Measurements from ENCODE around the gene DCXR.

DCXR gene

DNA sequence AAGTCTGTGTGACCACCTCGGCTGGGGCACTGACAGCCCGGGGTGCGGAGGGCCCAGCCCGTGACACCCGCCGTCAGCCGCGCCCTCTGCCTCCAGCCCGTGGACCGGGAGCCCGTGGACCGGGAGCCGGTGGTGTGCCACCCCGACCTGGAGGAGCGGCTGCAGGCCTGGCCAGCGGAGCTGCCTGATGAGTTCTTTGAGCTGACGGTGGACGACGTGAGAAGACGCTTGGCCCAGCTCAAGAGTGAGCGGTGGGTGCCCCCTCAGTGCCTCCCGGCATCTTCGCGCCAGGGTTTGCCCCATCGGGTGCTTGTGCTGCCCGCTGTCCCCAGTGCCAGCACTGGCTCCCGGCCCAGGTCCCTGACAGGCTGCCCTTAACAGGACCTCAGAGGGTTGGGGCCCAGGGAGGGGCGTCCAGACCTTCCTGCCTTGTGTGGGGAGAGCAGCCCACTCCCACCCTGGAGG lies 28.5 kb downstream of the DCXR start:
- no peak for DNase-seq

DNA sequence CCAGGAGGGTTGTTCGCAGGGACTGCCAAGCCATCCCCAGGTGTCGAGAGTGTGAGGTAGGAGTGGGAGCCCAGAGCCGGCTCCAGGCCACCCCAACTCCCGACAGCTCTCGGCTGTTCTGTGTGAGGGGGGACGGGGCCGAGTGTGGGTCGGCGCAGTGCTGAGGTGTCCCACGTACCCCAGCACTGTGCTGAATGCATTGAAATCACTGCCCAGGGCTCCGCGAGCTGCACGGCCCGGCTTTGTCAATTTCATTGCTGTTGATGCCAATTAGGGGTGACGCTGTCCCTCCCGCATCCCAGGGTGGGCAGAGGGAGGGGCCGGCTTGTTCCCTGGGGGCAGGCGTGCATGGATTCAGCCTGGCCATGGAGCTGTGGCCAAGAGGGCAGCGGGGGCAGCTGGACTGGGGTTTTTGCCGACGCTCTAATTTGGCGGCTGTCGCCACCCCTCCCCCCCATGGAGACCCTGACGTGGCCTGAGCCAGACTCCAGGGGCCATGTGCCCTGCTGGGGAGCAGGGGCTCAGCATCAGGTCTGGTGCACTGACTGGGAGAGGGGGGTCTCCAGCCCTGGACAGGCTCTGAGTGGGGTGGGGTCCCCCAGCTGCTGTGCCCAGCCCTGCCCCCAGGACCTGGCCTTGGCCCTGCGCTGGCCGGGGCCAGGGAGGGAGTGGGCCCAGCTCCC lies 29.1 kb downstream of the DCXR start:
- no peak for DNase-seq

DNA sequence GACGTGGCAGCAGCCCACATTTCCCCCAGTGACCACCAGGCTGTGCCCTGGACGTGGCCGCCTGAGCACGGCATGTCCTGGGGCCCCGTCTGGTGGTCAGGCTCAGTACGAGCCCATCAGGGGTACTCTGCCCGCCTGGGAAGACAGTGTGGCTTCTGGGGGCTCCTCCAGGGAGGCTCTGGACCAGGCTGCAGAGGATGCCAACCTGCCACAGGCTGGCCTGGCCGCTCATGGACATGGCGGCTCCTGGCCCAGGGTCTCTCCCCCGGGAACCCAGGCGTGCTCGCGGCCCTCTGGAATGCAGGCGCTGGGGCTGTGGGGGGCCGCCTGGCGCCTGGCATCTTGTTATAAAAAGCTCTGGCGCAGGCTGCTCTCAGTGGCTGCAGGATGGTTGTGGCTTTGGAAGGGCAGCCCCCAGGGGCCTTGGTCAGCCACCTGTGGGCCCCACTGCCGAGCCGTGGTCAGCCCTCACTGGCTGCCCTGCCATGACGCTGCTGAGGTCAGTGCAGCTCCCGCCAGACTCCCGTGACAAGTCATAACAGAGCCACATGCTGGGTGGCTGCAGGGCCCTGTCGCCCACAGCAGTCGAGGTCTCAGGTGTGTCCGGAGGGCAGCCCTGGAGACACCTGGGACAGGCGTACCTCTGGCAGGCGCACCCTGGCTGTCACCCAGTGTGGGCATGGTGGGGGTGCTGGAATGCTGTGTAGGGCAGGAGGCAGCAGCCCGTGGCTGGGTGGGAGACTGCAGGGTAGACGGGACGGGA lies 29.8 kb downstream of the DCXR start:
- no peak for DNase-seq

DNA sequence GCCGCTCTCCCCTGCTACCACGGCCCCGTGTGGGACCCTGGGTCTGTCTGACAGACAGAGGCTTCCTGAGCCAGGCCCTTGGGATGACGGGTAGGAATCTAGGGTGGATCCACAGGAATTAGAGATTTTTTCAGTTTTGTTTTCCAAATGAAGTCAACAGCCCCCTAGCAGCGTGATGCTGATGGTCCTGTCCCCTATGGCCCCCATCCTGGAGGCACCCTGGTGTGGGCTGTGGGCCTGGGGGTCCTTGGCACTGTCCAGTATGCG lies 30.3 kb downstream of the DCXR start:
- no peak for DNase-seq

DNA sequence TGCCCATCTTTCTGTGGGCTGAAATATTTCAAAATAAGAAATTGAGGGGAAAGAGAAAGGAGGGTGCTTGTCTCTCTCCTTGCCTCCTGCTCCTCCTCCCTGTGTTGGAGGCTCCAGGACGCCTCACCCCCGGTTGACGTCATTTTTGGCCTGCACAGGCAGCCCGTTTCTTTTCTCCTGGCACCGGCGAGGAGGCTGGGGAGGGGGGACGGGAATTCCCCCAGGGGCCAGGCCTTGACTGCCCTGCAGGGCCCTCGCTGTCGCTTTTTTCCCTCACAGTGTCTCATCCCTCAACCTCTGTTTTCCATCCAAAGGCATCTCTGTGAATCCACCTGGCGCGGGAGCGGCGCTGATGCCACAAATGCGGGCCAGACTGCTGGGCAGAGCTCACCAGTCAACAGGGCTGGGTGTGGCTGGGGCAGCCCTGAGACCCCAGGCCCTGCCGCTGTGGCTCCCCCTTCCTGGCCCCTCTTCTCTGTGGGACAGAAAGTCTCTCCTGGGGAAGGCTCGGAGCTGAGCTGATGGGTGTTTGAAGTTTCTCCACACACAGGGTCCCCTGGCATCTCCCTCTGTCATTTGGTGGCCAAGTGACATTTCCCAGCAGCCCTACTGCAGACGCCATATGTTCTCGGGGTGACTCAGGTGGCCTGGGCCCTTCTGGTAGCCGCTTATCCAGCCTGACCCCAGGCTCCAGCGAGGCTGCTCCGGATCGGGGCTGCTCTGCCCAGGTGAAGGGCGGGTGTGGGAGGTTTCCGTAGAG lies 30.8 kb downstream of the DCXR start:
- DNase-seq: no peak

DNA sequence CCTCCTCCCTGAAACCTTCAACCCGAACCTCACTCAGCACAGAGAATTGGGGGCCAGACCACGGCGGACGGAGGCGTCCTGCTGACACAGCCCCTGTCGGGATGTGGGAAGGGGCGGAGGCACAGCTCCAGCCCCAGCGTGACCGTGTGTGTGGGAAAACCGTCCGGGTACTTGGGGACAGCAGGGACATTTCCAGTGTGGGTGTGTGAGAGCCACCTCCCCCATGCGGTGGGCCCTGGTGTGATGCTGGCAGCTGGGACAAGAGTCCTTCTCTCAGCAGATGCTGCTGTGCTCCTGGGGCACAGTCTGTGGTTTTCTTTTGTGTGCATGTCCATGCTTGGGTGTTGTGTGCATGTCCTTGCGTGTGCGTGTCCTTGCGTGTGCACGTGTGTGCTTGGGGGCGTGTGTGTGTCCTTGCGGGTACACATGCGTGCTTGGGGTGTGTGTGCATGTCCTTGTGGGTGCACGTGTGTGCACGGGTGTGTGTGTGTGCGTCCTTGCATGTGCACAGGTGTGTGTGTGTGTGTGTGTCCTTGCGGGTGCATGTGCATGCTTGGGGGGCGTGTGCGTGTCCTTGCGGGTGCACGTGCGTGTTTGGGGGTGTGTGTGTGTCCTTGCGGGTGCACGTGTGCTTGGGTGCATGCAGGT lies 31.7 kb downstream of the DCXR start:
- no peak for DNase-seq

DNA sequence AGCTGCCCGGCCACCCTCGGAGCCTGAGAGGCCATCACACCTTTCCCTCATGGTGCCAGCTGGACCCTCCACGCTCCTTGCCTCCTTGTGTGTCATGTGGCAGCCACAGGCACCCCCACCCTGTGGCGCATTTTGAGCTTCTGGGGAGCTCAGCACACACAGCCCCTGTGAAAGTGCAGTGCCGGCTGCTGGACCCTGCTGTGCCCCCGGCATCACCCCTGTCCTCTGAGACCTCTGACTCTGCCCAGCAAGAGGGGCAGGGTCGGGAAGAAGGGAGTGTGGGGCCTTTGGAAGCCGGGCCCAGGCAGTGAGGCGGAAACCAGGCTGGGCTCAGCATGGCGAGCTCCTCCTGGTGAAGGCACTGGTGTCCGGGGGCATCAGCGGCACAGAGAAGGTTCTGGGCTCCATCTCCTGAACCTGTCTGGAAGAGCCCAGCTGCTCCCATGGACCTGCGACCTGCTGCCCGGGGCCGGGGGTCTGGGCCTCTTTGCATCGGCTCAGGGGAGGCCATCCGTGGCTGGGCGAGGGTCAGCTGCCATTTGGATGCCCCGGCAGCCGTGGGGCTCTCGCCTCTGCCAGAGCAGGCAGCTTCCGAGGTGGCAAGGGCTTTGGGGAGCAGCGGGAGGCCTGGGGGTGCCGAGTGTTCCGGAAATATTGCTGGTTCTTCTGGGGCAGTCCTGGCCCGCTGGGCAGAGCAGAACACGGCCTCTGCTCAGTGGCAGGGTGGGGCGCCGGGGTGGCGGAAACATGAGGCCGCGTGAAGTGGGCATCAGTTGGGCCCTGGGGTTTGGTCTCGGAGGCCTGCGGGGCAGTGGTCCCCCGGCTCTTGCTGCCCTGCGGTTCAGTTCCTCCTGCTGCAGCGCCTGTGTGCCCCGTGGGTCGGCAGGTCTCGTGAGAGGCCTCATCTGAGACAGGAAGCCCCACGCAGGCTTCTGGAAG lies 32.7 kb downstream of the DCXR start:
- DNase-seq: no peak

DNA sequence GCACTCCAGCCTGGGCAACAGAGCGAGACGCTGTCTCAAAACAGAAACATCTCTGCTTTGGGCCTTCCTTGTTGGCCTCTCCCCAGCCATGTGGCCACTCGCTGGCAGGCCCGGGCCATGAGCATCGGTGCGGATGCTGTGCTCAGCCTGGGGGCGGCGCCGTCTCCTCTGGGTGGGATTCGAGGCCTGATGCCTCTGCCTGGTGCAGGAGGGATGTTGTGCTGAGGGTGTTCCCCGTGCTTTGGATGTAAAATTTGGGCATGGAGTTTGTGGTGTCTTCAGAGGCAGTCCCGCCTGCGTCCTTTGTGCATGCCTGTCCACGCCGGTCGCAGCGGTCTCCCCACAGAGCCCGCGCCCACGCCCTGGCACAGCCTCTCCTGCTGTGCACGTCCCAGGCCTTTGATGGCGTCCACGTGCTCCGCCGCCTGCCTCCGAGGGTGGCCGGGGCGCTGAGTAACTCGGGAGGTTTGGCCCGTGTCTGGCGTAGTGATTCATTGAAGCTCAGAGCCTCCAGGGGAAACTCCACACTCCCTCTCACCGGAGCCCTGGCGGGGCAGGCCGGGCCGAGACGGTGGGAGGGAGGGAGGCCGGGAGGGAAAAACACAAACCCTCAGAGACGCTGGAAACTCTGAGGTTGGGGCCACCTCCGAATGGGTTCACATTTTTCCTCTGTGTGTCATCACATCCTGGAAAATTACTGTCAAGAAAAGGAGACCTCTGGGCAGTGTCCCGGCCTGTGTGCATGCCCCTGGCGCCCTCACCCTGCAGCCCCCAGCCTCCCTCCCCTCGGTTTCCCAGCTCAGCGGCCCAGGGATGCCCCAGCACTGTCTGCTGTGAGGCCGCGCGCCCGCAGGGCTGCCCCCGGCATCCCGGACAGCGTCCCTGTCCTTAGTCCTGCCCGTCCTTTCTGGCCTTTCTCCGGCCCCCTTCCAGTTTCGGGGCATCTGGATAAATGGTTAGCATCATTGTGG lies 33.8 kb downstream of the DCXR start:
- no peak for DNase-seq

DNA sequence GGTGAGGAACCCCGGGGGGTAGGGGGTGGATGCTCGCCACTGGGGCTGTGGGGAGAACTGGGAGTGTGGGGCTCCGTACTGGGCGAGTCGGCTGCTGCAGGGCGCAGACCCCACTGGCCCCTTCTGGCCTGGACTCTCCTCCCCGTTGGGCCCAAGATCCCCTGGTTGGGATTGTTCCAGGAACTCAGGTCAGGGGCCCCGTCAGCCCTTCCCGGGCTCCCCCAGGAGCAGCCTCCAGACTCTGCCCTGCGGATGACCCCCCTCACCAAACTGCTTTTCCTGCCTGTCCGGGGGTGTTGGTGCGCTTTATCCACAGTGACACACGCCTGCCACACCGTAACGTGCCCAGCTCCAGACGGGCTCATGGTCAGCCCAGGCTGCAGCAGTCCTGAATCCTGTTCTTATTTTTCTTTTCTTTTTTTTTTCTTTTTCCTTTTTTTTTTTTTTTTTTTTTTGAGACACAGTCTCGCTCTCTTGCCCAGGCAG lies 35.9 kb downstream of the DCXR start:
- DNase-seq: no peak

DNA sequence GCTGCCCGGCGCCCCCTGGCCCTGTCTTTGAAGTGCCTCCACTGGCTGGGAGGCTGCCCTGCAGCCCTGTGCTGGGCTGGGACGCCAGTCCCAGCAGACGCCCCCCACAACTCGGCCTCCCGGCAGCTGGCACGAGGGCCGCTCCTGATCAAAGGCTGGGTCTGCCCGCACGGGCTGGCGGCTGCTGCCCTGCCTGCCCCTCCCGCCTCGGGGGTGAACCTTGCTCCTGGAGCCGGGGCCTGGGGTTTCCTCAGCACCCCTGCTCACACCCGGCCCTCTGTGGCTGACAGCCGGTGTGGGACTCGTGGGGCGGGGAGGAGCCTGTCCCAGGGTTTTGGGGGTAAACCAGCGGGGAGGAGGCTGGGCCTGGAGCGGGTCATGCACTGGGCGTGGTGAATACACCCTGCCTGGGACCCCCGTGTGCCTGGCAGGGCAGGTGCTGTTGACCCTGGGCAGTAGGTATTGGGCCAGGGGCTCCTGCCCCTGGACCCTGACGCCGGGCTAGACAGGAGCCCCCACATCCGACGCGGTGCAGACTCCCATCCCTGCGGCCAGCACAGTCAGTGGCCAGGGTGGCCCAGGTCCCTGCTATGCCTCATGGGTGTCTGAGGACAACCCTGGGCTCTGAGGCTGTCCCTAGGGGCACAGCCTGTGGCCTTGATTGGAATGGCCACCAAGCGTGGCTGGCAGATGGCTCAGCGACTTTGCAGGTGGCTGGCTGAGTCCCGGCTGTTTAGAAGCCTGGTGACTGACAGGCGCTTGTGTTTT lies 36.5 kb downstream of the DCXR start:
- DNase-seq: no peak

DNA sequence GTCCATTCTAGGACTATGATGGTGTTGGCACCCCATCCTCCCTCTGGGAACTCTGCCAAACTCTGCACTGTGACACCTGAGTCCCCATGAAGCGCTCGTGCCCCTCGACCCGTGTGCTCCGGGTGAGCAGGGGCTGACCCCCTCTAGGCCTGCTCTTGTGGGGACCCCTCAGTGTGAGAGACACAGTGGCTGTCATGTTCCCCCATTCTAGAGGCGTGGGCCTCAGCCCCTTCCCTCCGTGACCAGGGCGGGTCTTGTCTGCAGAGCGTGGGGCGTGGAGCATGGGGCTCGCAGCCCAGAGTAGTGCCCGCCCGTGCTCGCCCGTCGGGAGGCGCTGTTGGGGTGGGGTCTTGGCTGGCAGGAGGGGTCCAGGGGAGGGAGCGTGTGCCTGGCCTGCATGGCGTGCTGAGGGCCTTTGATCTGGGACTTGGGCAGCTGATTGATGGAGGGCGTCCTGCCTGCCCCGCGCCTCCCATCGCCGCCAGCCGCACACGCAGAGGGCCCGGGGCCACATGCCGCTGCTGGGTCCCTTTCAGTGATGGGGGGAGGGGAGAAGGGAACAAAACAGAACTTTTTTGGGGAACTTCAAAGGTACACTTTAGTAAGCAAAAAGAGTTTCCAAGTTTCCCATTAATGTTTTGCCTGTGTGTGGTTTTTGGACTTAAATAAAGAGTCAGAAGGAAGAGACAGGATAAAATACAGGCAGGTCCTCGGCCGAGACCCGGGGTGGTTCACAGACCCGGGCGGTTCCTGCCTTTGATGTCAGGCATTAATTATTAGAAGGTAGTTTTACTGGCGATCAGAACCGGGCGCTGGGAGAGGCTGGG lies 37.3 kb downstream of the DCXR start:
- DNase-seq: no peak

DNA sequence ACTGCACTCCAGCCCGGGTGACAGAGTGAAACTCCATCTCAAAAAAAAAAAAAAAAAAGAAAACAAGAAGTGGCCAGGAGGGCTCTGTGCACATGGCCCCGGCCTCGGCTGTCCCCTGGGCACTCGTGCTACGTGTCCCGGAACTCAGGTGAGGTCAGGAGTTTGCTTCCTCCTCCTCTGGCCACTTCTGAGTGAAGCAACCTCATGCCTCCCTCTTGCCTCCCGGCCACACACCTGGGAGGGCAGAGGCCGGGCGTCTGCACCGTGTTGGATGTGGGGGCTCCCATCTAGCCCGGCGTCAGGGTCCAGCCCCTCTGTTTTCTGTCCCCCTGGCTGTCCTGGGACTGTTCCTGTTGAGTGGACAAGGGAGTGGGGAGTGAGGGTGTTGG lies 37.9 kb downstream of the DCXR start:
- no peak for DNase-seq

DNA sequence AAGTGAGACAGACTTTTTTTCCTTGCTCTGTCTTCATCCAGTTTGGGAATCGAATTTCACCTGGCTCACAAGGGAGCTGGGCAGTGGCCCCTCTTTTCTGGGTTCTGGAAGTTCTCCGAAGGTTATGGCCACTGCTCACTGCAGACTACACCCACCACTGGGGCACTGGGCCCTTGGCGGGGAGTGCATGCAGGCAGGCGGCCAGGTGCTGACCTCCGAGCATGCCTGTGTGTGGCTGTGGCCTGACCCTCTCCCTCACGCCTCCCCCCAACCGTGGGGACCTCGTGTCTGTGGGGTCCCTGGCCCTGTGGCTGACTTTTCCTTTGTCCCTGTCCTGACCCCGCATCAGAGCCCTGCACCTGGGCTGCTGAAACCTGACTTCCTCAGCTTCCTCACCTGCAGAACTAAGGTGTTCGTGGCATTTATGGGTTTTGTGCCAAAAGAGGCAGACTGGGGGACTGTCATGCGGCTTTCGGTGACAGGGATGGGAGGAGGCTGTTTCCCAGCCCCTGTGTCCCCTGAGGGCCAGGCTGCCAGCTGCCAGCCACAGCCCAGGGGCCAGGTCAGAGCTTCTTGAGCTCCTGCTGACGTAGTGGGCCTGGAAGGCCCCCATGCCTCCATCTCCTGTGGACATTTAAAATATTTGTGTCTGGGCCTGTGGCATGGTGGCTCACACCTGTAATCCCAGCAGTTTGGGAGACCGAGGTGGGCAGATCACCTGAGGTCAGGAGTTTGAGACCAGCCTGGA lies 38.6 kb downstream of the DCXR start:
- no peak for DNase-seq

DNA sequence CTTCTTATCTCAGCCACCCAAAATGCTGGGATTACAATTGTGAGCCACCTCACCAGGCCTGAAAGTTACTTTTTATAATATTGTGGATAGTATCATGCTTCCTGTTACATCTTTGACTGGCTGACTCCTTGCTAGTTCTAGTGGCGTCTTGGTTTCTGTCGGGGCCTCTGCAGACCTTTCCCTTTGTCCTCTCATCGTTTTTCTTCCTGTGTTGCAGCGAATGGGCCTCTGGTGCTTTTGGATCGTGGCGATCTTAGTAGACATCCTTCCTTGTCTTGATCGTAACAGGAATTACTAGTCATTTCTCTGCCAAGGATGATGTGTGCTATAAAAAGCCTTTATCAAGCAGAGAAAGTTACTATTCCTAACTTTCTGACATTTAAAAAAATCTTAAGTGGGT lies 39.3 kb downstream of the DCXR start:
- no peak for DNase-seq

DNA sequence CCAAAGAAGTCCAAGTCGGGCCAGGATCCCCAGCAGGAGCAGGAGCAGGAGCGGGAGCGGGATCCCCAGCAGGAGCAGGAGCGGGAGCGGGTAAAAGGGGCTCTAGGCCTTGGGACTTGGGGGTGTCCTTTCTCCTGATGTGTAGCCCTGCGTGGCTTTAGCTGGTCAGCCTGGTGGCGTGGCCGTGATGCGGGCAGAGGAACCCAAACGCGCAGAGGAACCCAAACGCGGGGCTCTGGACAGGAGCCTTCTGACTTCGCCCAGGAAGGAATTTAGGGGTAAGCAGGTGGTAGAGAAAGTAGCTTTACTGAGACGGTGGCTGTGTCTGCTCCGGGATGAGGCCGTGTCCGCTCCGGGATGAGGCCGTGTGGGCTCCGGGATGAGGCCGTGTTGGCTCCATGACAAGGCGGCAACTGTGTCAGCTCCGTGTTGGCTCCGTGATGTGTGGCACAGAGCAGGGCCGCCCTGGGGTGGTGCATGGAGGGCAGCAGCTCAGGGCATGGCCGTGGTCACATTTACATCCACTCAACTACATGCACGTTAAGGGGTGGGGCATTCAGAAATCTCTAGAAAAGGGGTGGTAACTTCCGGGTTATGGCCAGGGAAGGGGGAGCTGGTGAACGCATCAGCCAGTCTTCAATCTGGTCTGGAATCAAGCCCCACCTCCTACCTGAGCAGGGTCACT lies 40.6 kb downstream of the DCXR start:
- DNase-seq: no peak

DNA sequence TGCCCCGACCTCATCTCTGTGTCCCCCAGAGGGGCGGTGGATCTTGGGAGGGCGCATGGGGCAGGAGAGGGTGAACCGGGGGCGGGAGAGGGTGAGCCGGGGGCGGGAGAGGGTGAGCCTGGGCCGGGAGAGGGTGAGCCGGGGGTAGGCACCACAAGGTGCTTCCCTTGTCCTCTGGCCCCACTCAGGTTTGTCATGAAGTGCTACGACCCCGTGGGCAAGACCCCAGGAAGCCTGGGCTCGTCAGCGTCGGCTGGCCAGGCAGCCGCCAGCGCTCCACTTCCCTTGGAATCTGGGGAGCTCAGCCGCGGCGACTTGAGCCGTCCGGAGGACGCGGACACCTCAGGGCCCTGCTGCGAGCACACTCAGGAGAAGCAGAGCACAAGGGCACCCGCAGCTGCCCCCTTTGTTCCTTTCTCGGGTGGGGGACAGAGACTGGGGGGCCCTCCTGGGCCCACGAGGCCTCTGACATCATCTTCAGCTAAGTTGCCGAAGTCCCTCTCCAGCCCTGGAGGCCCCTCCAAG lies 41.2 kb downstream of the DCXR start:
- no peak for DNase-seq

DNA sequence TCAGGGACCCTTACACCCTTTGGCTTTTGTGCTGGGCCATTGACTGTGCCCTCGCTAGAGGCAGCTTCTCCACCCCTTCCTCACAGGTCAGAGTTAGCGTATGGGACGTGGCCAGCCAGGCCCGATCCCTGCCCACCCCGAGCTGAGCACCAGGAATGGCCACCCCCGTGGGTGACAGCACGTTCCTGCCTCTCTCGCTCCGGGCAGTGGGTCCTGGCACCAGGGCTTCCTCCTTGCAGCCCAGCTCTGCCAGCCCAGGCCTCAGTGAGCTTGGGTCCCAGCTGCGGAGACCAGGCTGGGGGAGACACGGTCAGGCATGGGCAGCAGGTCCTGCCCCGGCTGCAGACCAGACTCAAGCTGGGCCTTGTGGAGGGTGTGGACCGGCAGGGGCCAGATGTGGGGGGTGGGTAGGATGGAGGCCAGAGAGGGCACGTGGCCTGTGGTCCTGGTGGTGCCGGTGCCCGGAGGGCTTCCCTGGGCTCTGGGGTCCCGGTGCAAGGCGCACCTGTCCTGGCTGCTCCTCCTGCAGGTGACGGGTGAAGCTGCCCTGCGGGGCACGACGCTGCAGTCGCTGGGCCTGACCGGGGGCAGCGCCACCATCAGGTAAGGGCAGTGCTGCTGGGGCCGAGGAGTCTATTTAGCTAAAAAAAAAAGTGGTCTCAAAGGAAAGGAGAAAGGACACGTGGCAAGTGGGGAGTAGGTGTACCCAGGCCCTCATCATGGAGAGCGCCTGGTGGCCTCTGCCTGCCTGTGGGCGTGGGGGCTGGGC lies 41.9 kb downstream of the DCXR start:
- DNase-seq: no peak
